ELR (cell line): ENCODE data around the gene PIK3CB.
"Not testable (repeated sequence)": the region's sequence is repeated elsewhere in the genome, so short reads cannot be mapped to it uniquely, and the experiment has no call there.

Source experiments
- DNase-seq: peaks from one replicate; pipeline ENCODE4 v3.0.0-alpha.2; 2015; ENCODE audit warnings: low read depth

Gene PIK3CB

GRCh38 chr3:138747225-138747624, 87.5 kb downstream of the PIK3CB start:
- DNase-seq, result no peak

- DNase-seq, result no peak
Measured at GRCh38 chr3:138740072-138740471, 94.7 kb downstream of the PIK3CB start.

- no peak for DNase-seq
Measured at GRCh38 chr3:138732456-138732855, 102.3 kb downstream of the PIK3CB start.

GRCh38 chr3:138726946-138727730, 107.6 kb downstream of the PIK3CB start:
- DNase-seq, result no peak

- DNase-seq, result not testable (repeated sequence)
Measured at GRCh38 chr3:138726042-138726441, 108.7 kb downstream of the PIK3CB start.

GRCh38 chr3:138725116-138725515, 109.6 kb downstream of the PIK3CB start:
- DNase-seq, result peak; percentile 8

GRCh38 chr3:138724443-138724842, 110.3 kb downstream of the PIK3CB start:
- DNase-seq, result no peak

GRCh38 chr3:138718849-138719248, 115.9 kb downstream of the PIK3CB start:
- no peak for DNase-seq

- no peak for DNase-seq
Measured at GRCh38 chr3:138717348-138717747, 117.4 kb downstream of the PIK3CB start.

- no peak for DNase-seq
Measured at GRCh38 chr3:138712086-138712485, 122.6 kb downstream of the PIK3CB start.

GRCh38 chr3:138705675-138706074, 129.1 kb downstream of the PIK3CB start:
- DNase-seq, result no peak

- DNase-seq, result no peak
Measured at GRCh38 chr3:138696666-138697370, 137.9 kb downstream of the PIK3CB start.

GRCh38 chr3:138694287-138695007, 140.3 kb downstream of the PIK3CB start:
- DNase-seq, result peak; percentile 99

GRCh38 chr3:138692152-138692551, 142.6 kb downstream of the PIK3CB start:
- no peak for DNase-seq

- no peak for DNase-seq
Measured at GRCh38 chr3:138691351-138691750, 143.4 kb downstream of the PIK3CB start.

- DNase-seq, result no peak
Measured at GRCh38 chr3:138690036-138690435, 144.7 kb downstream of the PIK3CB start.

- no peak for DNase-seq
Measured at GRCh38 chr3:138688871-138689299, 145.8 kb downstream of the PIK3CB start.

- DNase-seq, result peak; percentile 68
Measured at GRCh38 chr3:138687236-138687635, 147.5 kb downstream of the PIK3CB start.

GRCh38 chr3:138686771-138687221, 147.9 kb downstream of the PIK3CB start:
- peak; percentile 31 for DNase-seq

GRCh38 chr3:138684396-138684795, 150.3 kb downstream of the PIK3CB start:
- no peak for DNase-seq

- no peak for DNase-seq
Measured at GRCh38 chr3:138682648-138683047, 152.1 kb downstream of the PIK3CB start.

- DNase-seq, result no peak
Measured at GRCh38 chr3:138681463-138682220, 153.1 kb downstream of the PIK3CB start.
